ENCODE measurements around the gene CYP8B1. TPM values are rescaled to one million over a fixed set of nuclear protein-coding genes. Genes with fewer than 3 reads are reported as not detected.

The CYP8B1 gene
- total and polyA plus RNA-seq, 2 of the 13 experiments (the other 11 are each of a cell fraction or from before 2014, with no cell fraction given): 0.58 to 2.0 TPM

DNA sequence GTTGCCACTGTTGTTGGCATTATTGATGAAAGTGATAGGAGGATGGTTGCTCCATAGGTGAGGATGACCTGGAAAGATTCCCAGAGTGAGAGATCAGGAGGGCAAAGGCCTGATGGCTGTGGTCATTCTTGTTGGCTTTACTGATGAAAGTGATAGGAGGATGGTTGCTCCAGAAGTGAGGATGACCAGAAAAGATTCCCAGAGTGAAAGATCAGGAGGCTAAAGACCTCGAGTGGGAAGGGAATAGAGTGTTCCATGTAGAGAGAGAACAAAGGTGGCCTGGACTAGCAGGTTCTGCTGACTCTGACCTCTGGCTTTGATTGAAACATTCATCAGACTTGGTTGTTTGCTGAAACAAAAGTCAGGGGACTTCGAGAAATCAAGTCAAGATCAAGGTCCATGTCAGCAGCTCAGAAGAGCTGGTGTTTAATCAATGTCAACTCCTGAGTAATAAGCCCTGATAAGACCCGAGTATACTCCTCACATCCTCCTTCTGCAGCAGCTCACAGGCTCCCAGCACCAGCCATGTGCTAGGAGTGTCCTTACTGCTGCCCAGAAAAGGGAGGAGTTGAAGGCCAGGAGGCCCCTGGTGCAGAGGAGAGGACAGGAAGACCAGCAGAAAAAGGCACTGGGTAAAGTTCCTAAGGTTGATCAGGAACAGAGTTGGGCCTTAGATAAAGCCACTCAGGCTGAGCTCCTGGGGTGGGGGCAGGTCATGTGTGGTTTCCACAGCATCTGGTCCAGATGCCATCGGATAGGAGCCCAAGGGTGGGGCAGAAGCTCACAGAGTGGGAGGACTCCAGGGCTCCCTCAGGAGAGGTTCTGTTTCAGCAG lies 19.9 kb downstream of the CYP8B1 start (continued):
- TF ChIP-seq, protein P1, sequence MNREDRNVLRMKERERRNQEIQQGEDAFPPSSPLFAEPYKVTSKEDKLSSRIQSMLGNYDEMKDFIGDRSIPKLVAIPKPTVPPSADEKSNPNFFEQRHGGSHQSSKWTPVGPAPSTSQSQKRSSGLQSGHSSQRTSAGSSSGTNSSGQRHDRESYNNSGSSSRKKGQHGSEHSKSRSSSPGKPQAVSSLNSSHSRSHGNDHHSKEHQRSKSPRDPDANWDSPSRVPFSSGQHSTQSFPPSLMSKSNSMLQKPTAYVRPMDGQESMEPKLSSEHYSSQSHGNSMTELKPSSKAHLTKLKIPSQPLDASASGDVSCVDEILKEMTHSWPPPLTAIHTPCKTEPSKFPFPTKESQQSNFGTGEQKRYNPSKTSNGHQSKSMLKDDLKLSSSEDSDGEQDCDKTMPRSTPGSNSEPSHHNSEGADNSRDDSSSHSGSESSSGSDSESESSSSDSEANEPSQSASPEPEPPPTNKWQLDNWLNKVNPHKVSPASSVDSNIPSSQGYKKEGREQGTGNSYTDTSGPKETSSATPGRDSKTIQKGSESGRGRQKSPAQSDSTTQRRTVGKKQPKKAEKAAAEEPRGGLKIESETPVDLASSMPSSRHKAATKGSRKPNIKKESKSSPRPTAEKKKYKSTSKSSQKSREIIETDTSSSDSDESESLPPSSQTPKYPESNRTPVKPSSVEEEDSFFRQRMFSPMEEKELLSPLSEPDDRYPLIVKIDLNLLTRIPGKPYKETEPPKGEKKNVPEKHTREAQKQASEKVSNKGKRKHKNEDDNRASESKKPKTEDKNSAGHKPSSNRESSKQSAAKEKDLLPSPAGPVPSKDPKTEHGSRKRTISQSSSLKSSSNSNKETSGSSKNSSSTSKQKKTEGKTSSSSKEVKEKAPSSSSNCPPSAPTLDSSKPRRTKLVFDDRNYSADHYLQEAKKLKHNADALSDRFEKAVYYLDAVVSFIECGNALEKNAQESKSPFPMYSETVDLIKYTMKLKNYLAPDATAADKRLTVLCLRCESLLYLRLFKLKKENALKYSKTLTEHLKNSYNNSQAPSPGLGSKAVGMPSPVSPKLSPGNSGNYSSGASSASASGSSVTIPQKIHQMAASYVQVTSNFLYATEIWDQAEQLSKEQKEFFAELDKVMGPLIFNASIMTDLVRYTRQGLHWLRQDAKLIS (CRISPR knock-in tag; IDR thresholded peaks at IDR 0.05): no peak

DNA sequence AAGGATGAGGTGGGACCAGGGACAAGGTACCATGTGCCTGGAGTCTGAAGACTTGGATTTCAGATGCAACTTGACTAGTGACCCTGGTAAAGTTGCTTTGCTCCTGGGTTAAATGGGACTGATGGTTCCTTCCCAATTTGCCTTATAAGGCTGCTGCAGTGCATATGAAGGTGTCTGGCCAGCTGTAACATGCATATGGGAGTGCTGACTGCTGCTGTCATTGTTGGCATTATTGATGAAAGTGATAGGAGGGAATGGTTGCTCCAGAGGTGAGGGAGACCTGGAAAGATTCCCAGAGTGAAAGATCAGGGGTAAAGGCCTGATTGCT lies 20.5 kb downstream of the CYP8B1 start:
- peaks cover 80% of the 10 kb centered on the region for H3K4me1 ChIP-seq (ENCODE audit: insufficient read depth, low read length)
- no peaks in the 10 kb centered on the region for H4K20me1 ChIP-seq (ENCODE audit: insufficient read depth, low read length)
- peak overlapping the region; percentile 75 for H3K9ac ChIP-seq (ENCODE audit: insufficient read depth, low read depth, low read length)
- BruUV-seq (replicated peaks): no TSS peak
- no peaks in the 10 kb centered on the region for H3K27me3 ChIP-seq (ENCODE audit: control insufficient read depth in 1 of 2, insufficient read depth in 2 of 2, low read length in 2 of 2)
- CTCF ChIA-PET (ENCODE audit: low intra/inter-chr PET ratio, low total read pairs): no interaction called here
- H3K4me2 ChIP-seq (ENCODE audit: low read depth, low read length): peak overlapping the region; percentile 73
- intact Hi-C loops (cut with micrococcal nuclease; ENCODE audit: unreplicated experiment) (loop anchor here (1.0 kb wide), 1 partner anchor 51 kb away; the partner anchor contains the start of gene HIGD1A), in situ Hi-C loops (cut with HindIII; ENCODE audit: extremely low pct_ligation_motif_present, low pct_unique_long_range_greater_than_20kb) (no loop called here)
- FAIRE-seq (no peak), ATAC-seq (no peak; the same call in 2 of the 3 replicates), DNase-seq (ENCODE audit: low spot score) (no peak)
- no peak overlapping the region for H3K4me3 ChIP-seq (replicated peaks in 1 of 3; ENCODE audit: insufficient read depth in 1 of 3, low read depth in 2 of 3, low read length in 3 of 3)
- POLR2A ChIA-PET: interaction anchor here (0.8 to 2.7 kb wide), 10 partner anchors 8 to 99 kb away, joined by 3 to 32 read pairs (median 6); partner anchors contain the start of genes CYP8B1 and HIGD1A
- H2AFZ ChIP-seq (ENCODE audit: low read length): no peak overlapping the region
- no peaks in the 10 kb centered on the region for H3K36me3 ChIP-seq (replicated peaks in 1 of 2; ENCODE audit: control insufficient read depth in 1 of 2, insufficient read depth in 2 of 2, low read length in 2 of 2)
- peak overlapping the region; percentile 98 for H3K27ac ChIP-seq (ENCODE audit: extremely low read length, insufficient read depth, low read length)
- H3K79me2 ChIP-seq (ENCODE audit: insufficient read depth, low read length): no peaks in the 10 kb centered on the region
- no peaks in the 10 kb centered on the region for H3K9me3 ChIP-seq (ENCODE audit: low read length)
- TF ChIP-seq ZSCAN30 (CRISPR knock-in tag; IDR thresholded peaks at IDR 0.05) (peak; percentile 51; the same call in 1 of the 2 replicates), HOXA3 (CRISPR knock-in tag; IDR thresholded peaks at IDR 0.05) (peak; percentile 56; the same call in 1 of the 2 replicates), ARNT2 (CRISPR knock-in tag; IDR thresholded peaks at IDR 0.05; ENCODE audit: low read depth) (0 out of 2 replicates have a peak, but pooled peaks have one; percentile 20)
- TF ChIP-seq, protein P2, sequence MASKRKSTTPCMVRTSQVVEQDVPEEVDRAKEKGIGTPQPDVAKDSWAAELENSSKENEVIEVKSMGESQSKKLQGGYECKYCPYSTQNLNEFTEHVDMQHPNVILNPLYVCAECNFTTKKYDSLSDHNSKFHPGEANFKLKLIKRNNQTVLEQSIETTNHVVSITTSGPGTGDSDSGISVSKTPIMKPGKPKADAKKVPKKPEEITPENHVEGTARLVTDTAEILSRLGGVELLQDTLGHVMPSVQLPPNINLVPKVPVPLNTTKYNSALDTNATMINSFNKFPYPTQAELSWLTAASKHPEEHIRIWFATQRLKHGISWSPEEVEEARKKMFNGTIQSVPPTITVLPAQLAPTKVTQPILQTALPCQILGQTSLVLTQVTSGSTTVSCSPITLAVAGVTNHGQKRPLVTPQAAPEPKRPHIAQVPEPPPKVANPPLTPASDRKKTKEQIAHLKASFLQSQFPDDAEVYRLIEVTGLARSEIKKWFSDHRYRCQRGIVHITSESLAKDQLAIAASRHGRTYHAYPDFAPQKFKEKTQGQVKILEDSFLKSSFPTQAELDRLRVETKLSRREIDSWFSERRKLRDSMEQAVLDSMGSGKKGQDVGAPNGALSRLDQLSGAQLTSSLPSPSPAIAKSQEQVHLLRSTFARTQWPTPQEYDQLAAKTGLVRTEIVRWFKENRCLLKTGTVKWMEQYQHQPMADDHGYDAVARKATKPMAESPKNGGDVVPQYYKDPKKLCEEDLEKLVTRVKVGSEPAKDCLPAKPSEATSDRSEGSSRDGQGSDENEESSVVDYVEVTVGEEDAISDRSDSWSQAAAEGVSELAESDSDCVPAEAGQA (IDR thresholded peaks at IDR 0.05; ENCODE audit: low read depth): 0 out of 2 replicates have a peak, but pooled peaks have one; percentile 22
- TF ChIP-seq, protein P2 (CRISPR knock-in tag; IDR thresholded peaks at IDR 0.05; ENCODE audit: borderline replicate concordance): no peak
- TF ChIP-seq, protein P3, sequence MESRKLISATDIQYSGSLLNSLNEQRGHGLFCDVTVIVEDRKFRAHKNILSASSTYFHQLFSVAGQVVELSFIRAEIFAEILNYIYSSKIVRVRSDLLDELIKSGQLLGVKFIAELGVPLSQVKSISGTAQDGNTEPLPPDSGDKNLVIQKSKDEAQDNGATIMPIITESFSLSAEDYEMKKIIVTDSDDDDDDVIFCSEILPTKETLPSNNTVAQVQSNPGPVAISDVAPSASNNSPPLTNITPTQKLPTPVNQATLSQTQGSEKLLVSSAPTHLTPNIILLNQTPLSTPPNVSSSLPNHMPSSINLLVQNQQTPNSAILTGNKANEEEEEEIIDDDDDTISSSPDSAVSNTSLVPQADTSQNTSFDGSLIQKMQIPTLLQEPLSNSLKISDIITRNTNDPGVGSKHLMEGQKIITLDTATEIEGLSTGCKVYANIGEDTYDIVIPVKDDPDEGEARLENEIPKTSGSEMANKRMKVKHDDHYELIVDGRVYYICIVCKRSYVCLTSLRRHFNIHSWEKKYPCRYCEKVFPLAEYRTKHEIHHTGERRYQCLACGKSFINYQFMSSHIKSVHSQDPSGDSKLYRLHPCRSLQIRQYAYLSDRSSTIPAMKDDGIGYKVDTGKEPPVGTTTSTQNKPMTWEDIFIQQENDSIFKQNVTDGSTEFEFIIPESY (CRISPR knock-in tag; IDR thresholded peaks at IDR 0.05): no peak

All from HepG2 (cell line).